Dermis blood vessel endothelial cell (primary cell): Measurements from ENCODE around the gene SH3RF3. TPM values are rescaled to one million over a fixed set of nuclear protein-coding genes. Genes with fewer than 3 reads are reported as not detected.
A peak's percentile ranks its signal among the peaks of the same experiment; 100 is the strongest.

Source experiments
- DNase-seq: peaks from one replicate; pipeline ENCODE4 v3.0.0; 2010
- total RNA-seq: library from RNA; depleted of rRNA; stranded (reverse); fragments of >200 nt; gene quantifications from 2 replicates; pipeline ENCODE4 v1.2.3, GENCODE V29; 2014

The SH3RF3 gene
- total RNA-seq, 1 donor from 2014 or later: 7.7 TPM

DNA sequence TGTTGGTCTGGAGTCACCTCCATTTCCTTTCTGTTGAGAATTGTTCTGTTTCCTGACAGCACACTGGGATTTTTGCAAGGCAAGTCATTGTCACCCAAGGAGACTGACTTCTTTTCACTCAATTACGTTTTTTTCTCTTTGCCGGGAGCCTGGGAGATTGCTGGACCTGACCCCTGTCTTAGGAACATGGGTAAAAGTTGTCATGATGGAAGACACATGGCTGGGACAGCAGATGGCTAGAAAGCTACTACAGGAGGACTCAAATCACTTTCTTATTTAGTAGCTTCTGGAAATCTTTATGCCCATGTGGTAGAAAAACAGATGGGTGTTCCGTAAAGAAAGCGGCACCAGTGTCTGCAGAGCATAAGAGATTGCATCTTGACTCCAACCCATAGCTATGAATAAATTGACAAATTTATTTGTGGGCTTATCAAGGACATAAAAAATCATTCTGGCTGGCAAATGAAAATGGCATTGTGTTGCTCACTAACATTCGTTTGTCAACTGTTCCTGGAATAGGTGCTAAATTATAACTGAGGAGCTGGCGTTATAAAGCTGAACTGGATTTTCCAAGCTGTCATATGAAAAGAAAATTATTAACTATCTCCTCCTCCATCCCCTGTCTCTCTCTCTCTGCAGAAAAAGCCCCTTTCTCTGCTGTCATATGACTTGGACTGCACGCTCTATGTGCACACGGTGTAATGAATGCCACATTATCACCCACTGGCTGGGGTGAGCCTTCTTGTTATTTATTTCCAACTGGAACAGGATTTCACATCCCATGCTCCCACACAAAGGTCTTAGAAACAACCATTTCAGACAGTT is 159.8 kb downstream of the SH3RF3 start:
- DNase-seq: no peak

DNA sequence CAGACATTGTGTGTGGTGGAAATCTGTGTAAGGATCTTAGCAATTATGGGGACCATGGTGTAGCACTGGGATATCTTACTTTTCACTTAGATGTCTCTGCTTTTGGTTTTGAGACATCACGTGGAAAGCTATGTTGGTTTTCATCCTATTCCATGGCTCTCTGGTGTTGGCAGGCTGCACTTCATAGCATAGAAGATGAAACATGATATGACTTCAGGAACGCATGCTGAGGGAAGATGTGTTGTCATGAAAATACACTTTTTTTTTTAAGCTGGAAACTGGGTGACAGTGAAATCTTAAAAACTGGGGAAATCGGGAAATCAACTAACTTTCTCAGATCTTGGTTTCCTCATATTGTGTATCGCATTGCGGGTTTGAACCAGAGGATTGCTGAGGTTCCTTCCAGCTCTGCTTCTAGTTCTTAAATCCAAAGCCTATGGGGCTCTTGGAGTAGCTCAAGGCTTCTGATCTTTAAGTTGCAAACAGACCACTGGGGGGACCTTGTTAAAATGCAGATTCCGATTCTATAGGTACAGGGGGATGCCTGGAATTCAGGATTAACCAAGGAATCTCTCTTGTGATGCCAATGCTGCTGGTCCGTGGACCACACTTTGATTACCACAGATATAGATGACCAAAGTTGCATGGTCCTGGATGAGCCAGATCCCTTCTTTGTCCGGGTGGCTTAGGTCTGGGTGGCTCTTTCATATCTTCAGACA is 160.7 kb downstream of the SH3RF3 start:
- DNase-seq: no peak

DNA sequence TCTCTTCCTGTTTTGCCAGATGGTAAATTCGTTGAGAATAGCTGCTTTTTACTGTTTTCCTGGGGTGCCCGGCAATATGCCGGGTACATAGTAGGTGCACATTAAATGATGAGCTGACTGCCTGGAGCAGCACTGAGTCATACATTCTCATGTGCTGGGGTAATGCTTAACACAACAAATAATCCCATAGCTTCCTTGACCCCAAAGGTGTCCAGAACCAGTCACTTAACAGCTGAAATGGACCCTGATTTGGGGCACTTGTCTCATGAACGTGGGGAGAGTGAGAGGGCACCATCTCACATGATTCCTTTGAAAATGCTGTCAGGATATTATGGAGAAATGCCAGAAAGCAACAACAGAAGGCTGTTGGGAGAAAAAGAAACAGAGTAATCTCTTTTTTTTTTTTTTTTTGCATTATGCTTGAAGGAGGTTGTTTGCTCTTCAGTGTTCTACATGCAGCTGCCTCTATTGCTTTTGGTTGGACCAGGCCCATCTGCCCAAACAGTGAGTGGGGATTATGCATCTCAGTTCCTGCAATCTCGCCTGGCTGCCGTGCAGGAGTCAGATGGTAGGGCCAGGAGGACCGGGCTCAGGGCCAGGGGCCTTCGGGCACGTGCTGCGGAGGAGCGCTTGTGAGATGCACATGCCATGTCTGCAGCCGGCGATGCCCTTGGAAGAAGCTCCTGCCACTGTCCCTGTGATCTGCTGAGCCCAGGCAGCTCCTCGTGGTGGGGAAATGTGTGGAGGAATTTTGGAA is 162.1 kb downstream of the SH3RF3 start:
- peak; percentile 40 for DNase-seq

DNA sequence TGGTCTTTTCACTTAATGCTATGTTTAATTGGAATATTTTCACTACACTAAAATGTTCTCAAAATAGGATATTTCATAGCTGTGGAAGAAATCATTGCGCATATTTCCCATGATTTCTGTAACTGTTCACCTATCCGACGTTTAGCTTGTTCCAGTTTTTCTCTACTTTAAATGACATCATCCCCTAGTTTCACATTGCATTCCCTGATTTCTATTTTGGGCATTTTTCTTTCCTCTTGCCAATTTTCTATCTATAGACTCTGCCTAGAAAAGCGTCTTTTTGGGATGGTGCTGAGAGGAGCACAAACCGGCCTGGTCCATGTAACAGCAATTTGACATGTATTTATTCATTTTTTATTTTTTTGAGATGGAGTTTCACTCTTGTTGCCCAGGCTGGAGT is 163.4 kb downstream of the SH3RF3 start:
- DNase-seq: no peak

DNA sequence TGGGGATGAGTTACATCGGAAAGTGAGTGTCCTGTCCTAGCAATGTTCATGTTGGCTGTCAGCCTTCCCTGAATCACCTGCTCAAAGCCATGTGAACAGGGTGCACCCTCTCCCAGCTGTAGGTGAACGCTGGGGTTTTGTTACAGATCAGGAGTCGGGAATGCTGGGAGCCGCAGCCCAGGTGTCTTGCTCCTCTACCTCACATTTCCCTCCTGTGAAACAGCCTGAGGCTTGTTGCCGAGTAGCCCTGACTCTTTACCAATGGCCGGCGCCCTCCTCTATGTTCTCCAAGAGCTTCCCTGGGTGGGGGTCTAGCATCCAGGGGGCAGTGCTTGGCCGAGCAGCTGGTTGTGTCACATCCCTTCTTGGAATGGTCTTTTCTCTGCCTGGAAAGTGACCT is 164.7 kb downstream of the SH3RF3 start:
- no peak for DNase-seq

DNA sequence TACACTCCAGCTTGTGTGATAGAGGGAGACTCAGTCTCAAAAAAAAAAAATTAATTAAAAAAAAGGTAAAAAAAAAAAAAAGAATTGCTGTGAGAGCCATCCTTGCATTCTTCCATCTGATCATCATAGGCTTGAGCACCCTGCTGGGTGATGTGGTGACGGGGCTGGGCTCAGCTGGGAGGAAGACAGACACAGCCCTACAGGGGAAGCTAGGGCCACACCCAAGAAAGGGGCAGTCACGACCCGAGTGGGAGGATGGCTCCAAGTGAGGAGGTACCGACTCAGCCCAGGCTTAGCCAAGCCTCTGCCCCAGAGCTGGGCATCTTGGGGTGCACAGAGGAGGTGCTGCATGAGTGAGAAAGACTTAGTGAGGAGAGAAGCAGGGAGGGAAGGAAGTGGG is 165.5 kb downstream of the SH3RF3 start:
- no peak for DNase-seq

DNA sequence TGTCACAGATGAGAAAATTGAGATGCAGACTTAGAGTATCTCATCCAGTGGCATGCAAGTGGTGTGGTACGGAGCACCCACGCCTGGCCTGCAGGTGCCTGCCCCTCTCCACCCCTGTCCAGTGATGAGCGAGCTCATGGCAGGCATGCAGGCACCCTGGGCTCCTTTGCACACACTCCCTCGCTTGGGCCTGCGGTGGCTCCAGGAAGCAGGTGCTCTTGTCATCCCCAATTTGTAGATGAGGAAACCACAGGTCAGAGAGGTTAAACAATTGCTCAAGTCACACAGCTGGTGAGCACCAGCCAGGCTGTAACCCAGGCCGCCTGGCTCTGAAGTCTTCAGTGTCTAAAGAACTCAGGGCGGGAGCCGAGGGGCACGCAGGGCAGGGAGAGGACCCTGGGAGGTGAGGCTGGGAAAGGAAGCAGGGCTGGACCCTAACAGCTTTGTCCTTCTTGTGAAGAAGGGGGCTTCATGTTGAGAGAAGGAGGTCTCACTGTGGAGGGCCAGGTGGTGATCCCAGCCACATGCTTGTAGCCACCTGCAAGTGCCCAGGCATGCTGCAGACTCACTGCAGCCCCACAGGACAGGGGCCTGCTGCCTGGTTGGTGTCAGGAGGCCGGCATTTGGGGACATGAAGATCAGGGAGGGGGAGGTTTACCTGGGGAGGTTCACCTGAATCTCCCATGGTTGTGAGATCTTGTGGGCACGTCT is 166.2 kb downstream of the SH3RF3 start:
- DNase-seq: peak; percentile 50

DNA sequence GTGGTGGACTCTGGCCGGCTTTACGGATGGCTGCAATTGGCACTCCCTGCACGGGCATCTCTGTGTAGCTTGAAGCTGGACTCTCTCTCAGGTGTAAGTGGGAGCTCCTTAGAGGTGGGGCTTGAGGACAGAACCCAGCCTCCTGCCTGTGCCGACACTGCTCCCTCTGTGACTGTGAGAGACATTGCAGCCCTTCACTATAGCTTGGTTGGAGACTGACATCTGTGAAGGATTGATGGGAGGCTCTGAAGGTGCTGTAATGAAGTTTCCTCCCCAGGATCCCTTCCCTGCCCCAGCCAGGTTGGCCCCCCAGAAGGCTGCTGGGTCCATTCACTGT is 166.7 kb downstream of the SH3RF3 start:
- DNase-seq: no peak

DNA sequence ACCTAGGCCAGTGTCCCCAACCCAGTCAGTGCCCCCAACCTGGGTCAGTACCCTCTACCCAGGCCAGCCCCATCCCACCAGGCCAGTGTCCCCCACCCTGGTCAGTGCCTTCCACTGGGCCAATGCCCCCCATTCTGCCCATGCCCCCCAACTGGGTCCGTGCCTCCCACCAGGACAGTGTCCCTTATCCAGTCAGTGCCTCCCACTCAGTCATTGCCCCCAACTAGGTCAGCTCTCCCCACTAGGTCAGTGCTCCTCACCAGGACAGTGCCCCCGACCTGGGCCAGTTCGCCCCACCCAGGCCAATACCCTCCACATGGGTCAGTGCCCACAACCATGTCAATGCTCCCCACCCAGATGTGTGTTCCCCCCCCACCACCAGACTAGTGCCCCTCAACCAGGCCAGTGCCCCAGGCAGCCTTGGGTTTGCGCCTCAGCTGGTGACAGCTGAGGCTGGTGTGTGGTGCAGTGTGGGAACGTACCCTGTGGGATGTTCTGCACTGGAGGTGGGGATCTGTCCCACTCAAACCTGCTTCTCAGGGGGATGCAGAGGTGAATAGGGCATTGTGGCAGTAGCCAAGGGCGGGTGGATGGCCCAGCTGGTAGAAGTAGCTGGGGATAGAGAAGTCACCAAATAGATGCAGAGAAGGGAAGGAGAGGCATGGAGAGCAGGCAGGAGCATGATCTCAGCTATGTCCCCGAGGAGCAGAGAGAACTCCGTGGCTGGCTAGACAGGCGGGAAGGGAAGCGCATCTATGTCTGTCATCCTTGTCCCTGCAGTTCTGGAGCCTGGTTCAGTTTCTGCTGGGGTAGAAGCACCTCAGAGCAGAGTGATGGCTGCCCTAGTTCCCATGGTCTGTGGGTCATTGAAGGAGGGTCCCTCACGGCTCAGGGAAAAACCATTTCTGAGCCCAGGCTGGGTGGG is 168.8 kb downstream of the SH3RF3 start:
- DNase-seq: no peak

DNA sequence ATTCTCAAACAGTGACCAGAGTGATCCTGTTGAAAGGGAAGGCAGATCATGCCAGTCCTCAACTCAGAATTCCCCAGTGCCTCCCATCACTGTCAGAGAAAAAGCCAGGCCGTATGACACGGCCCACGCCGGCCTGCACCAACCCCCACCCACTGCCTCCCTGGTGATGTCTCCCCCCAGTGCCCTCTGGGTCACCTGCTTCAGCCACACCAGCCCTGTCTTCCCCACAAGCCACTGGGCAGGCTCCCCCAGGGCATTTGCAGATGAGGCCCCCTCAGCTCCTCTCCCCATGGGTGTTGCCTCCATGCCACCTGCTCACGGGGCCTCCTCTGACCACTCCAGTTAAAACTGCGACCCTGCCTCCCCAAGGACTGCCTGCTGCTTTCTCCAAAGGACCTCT is 169.8 kb downstream of the SH3RF3 start:
- no peak for DNase-seq

DNA sequence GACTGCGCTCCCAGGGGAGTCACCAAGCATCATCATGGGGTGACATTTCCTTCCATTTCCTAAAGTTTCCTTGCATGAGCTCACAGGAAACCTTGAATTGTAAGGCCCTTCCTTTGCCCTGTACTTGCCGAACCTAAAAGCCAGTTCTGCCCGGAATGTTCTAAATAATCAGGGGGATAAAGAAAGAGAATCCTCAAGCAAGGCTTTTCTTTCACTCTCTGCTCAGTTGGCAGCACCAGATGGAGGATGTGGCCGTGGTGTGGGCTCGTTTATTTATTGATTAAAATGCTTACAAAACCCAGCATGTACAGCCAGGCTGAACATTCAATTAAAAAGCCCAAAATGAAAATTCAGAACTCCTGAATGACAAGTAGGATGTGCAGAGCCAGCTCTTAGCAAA is 170.5 kb downstream of the SH3RF3 start:
- peak; percentile 59 for DNase-seq

DNA sequence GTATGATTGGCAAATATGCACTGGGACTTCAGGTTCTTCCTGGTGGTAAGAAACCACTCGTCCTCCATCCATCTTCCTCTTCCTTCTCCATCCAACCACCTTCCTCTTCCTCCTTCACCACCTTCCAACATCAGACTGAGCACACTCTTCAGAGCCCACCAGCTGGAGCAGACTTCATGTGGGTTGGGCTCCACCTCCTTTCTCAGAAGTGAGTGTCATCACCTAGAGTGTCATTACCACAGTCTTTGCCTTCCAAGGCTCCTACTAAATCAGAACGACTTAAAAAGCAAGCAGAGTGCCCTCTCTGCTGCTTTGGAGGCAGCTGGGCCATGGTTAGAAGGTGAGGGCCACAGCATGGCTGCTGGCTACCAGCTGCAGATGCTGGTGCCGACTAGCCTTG is 171.6 kb downstream of the SH3RF3 start:
- no peak for DNase-seq

DNA sequence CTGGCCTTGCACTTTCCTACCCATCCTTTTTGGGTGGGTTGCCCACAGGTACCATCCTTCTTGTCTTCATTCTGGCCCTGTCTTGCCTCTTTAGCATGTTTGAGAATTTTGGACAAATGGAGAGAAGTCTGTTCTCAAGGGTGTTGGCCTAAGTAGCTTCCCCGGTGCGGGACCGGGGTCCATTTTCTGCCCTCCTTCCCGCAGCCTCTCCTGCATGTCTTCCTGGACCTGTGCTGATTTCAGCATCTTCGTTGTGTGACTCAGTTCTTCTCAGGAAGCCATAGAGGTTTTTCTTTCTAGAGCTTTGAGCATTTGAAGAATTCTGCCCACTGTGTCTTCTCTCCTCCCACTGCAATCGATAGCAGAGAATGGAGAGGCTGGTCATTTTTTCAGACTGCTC is 172.7 kb downstream of the SH3RF3 start:
- no peak for DNase-seq

DNA sequence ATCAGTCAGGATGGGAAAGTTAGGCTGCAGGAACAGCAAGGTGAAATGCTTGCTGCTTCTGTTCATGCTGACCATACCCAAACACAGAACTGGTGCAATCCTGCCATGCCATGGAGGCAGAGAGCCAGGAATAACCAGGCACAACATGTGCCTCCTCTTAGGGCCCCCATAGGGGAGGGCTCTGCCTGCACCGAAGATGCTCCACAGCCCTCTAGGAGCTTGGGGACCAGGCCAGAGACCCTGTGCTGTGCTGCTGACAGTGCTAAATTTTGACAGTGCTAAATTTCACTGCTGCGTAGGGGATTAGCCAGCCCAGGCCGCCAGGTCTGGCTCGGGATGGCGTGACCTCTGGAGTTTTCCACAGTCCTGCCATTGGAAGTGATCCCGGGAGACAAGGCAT is 173.3 kb downstream of the SH3RF3 start:
- no peak for DNase-seq

DNA sequence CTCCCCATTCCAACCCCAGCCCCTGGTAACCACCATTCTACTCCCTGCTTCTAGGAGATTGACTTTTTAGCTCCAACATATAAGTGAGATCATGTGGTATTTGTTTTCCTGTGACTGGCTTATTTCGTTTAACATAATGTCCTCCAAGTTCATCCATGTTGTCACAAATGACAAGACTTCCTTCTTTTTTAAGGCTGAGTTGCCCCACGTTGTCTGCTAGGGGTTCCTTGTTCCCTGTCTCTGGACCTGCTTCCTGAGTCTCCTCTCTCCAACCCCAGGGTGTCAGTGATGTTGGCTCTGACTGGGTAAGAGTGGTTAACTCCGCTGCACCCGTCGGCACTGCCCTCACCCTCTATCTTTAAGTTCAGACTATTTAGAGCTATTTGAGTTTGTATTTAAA is 175.2 kb downstream of the SH3RF3 start:
- no peak for DNase-seq

DNA sequence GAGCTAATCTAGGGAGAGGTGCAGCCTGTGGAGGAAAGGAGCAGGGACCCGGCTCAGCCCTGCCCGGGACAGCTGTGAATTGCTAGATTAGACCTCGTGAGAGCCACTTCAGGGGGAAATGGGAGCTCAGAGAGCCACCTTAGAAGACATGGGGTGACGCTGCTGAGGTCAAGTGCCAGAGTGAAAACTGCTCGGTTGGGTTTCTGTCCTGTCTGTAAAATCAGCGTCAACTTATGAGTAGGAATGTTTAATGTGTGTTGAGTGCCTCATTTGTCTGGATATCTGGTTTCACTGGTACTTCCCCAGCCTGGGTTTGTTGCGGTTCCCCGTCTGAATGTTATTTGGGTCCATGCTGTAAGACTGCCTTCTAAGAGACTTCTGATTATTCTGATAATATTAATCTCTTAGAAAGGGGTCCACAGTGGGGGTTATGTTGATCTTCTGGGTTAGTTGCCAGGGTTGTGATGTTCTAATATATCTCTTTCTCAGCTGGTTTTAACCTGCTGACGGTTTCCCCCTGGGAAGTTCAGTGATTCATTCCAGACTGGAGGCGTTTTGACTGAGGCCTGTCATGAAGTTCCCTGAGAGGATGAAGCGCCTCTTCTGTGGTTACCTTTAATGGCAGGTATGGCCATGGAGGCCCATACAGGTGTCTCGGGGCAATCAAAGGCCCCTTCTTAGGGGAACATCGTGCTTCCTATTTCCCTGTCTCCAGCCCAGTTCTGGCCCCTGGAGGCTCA is 175.9 kb downstream of the SH3RF3 start:
- DNase-seq: no peak

DNA sequence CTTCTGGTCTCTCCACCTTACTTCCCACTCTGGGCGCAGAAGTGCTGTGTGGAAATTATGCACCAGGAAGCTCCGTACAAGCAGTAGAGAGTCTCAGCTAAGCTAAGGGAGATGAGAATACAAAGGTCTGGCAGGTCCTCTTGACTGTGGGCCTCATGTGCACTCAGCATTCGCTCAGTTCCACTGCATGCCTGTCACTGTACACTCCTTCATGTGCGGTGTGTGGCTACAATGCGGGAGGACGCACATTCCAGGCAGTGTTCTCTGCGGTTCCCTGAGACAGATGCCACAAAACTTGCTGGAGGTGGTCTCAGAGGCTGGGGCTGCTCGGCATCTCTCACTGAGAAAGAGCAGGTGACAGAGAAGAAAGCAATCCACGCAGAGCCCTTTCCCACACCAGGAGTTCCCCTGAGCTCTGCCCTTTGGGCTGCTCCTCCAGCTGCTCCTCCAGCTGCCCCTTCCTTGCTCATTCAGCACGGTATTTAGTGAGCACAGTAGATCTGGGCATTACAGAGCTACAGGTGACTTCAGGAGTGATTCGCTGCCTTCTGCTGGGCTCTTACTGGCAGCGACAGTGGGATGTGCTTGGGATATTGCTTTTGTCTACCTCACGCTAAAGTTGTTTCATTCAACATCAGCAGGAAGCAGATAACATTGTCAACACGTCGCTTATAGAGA is 176.6 kb downstream of the SH3RF3 start:
- DNase-seq: peak; percentile 26

DNA sequence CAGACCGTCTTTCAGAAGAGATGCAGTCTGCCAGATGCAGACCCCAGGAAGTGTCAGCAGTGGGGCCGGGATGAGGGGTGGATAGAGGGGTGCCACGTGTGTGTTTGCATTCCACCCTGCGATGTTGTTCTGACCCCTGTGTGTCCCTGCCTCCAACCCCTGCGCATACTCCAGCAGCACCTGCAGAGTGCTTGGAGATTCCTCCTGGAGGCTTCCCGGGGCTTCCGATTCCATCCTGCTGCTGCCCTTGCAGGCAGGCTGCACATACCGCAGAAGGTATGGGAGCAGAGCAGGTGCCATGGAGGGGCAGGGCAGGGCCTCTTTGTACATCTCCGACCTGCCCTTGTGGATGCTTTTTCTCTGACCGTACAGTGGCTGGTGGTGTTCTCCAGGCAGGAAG is 177.2 kb downstream of the SH3RF3 start:
- DNase-seq: no peak

DNA sequence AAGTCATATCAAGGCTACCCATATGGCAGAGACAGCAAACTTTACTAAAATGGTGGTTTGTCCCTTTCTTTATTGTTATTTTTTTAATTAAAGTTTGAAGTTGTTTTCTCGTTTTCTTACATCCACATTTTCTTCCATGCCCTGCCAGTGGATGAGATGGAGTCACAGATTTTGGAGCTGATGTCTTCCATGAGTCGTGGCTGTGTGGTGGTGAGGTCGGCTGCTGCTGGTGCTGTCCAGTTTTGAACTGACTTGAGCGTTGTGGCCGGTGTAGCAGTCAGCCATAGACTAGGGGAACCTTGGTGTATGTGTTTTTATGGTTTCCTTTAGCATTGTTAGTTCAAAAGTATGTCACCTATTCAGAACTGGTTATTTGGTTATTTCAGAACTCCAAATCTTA is 182.8 kb downstream of the SH3RF3 start:
- no peak for DNase-seq

DNA sequence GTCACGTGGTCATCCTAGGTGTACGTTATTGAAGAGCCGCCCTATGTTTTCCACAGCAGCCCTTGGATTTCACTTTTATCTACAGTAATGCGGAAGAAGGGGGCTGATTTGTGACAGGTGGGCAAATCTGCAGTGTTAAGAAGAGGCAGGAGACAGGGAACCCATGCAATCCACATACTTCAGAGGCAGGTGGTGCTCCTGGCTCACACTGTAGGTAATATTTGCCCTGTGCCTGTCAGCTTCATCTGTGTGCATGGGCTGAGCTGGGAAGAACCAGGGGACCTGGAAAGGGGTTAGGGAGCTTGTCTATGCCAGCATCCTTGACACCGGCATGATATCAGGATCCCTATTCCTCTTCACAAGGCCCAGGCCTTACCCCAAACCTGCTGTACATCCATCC is 183.9 kb downstream of the SH3RF3 start:
- no peak for DNase-seq

DNA sequence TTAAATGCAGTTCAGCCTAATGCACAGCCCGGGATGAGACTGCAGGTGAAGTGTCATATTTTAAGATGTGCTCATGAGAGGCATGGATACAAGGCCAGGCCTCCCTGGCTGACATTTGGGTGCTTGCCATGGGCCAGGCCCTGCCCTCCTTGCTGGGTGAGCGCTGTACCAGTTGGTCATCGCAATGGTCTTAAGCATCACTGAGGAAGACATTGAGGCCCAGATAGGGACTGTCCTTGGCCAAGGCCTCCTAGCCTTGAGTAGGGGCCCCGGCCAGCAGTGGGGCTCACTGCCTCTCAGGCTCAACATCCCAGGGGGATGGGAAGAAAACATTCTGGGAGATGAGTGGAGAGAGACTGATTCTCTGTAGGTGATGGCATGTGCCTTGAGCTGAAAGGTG is 184.3 kb downstream of the SH3RF3 start:
- DNase-seq: no peak
